ENCODE measurements around the gene KIAA1755. TPM values are rescaled to one million over a fixed set of nuclear protein-coding genes. Genes with fewer than 3 reads are reported as not detected.

KIAA1755 gene
- total RNA-seq = not detected in 2 replicates

DNA sequence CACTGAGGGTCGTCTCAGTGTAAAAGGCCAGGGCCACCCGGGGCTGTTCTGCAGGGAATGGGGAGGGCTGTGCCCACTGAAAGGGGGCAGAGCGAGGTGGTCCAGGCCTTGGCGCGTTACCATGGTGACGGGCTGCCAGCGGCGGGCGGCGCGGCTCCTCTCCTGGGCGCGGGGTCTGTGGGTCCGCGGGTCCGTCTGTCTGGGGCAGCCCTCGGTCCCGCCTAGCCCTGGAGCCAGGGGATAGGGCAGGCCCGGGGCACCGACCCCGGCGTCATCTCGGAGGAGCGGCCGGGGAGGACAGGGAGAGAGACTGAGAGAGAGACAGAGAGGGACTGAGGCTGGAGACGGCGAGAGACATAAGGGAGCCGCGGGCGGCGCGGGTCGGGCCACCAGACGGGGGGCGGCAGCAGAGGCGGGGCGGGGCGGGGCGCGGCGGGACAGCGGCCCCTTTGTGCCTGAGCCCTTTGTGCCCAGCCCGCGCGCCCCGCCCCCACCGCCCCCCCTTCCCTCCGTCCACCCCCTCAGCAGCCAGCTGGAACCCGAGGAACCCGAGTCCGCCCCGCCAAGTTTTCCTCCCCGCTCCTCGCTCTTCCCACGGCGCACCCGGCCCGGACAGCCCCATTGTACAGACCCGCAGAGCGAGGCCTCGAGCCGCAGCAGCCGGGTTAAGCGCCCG is at the start of gene KIAA1755:
KIAA1755 (minus strand) TSS at position 358 of the 676 bp plus-strand sequence; CDS start at position 123, 235 bp downstream.
- intact Hi-C loops (cut with micrococcal nuclease) = no loop called here

GRCh38 chr20:38308447-38308846 is 47.9 kb upstream of the KIAA1755 start:
- intact Hi-C loops (cut with micrococcal nuclease) = no loop called here

- intact Hi-C loops (cut with micrococcal nuclease) = no loop called here
Observed at GRCh38 chr20:38308047-38308438, 47.5 kb upstream of the KIAA1755 start.

DNA sequence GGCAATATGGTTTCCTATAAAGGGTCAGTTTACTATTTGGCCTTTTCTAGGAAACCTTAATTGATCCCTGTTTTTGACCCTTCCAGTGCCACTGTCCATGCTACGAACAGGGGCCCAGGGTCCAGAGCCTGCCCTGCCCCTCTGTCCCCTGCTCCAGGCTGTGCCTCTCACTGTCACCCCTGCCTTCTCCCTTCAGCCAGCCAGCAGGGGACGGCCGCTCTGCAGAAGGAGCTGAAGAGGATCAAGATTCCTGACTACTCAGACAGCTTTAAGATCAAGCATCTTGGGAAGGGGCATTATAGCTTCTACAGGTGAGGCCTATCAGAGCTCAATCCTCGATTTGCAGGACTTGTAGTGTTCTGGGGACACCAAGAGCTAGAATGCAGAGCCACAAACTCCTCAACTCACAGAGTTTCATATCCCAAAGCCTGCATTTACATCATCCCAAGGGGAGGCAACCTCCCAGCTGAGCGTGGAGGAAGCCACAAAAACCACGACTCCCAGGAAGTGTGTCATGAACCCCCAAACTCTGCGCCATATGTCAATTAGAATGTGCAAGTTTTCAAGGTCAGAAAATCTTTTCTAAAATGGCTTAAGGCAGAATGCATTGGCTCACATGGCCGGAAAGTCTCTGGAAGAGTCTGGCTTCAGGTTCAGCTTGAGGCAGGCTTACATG is 47.0 kb upstream of the KIAA1755 start:
- intact Hi-C loops (cut with micrococcal nuclease) = no loop called here

GRCh38 chr20:38306379-38306778 is 45.8 kb upstream of the KIAA1755 start:
- intact Hi-C loops (cut with micrococcal nuclease) = no loop called here

DNA sequence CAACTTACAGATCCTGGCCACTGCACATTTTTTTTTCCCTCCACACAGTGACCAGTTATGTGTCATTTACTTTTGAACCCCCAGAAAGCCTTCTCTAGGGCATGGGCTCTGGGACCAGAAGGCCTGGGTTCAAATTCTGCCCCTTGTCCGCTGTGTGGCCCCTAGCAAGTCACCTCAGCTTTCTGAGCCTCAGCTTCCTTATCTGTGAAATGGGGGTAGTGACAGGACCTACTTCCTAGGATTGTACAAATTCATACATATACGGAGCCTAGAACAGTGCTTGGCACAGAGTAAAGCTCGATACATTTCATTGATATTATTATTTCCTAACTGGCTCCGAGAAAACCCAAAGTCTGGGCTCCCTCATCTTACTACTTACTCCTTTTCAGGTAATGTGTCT is 45.0 kb upstream of the KIAA1755 start:
- intact Hi-C loops (cut with micrococcal nuclease) = no loop called here

DNA sequence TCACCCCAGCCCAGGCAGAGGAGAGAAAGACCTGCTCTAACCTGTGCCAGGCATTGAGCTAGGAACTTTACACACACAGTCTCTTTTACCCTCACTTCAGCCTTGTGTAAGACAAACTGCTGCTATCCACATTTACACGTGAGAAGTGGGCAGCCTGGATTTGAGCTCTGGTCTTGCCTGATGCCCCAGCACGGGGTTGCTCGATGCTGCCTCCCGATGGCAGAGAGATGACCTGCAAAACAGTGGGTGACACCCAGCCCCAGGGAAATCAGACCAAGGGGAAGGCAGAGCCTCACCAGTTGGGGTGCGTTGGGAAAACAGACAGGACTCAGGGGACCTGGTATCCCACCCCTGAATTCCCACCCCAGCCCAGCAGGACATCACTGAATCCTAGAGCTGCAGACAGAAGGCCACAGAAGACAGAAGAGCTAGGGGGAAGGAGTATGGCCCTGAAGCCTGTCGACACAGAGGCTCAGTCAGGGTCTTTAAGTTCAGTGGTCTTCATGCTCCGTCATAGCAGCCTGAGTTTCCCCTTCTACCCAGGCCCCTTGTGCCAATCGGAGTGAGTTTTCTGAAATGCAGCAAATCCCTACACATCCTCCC is 44.4 kb upstream of the KIAA1755 start:
- intact Hi-C loops (cut with micrococcal nuclease) = no loop called here

- intact Hi-C loops (cut with micrococcal nuclease) = no loop called here
Observed at GRCh38 chr20:38303908-38304379, 43.4 kb upstream of the KIAA1755 start, which contains the start of gene BPI. BPI (plus strand) TSS chr20:38304156; CDS start chr20:38304224, 68 bp downstream.

DNA sequence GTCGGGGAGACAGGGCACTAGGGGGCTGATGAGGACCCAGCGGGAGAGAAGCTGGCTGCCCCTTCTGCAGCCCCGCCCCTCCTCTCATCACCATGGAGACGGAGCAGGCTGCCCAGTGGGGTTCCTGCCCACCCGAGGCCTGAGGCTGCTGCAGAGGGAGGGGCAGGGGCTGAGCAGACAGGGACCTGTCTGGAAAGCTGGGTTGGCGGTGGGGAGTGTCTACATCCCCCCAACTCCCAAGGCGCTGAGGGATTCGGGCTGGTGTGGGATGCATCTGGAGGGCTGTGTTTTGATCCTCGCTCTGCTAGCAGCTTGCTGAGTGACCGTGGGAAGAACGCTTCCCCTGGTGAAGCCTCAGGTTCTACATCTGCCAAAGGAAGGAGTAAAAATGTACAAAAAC is 42.3 kb upstream of the KIAA1755 start:
- intact Hi-C loops (cut with micrococcal nuclease) = no loop called here

GRCh38 chr20:38301309-38301708 is 40.8 kb upstream of the KIAA1755 start:
- intact Hi-C loops (cut with micrococcal nuclease) = no loop called here

- intact Hi-C loops (cut with micrococcal nuclease) = no loop called here
Observed at GRCh38 chr20:38300438-38300837, 39.9 kb upstream of the KIAA1755 start.

DNA sequence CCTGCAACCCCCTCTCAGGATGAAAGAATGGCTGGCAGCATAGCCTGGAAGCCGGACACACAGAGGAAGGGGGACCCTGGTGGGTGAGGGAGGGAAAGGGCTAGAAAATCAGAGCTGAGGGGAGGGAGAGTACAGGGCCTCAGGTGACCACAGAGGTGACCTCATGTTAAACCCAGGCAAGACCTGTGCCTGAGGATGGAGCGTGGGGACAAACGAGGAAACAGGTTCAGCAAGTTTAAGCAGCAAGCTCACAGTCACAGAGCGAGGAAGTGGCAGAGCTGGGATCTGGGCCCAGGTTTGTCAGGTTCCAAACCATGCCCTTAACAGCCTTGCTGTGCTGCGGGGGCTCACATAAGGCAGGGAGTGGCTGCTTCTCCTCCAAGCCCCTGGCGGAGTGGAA is 39.4 kb upstream of the KIAA1755 start:
- intact Hi-C loops (cut with micrococcal nuclease) = no loop called here

- intact Hi-C loops (cut with micrococcal nuclease) = no loop called here
Observed at GRCh38 chr20:38298768-38299288, 38.3 kb upstream of the KIAA1755 start.

- intact Hi-C loops (cut with micrococcal nuclease) = no loop called here
Observed at GRCh38 chr20:38297916-38298674, 37.6 kb upstream of the KIAA1755 start.

- intact Hi-C loops (cut with micrococcal nuclease) = no loop called here
Observed at GRCh38 chr20:38296433-38296832, 35.9 kb upstream of the KIAA1755 start.

DNA sequence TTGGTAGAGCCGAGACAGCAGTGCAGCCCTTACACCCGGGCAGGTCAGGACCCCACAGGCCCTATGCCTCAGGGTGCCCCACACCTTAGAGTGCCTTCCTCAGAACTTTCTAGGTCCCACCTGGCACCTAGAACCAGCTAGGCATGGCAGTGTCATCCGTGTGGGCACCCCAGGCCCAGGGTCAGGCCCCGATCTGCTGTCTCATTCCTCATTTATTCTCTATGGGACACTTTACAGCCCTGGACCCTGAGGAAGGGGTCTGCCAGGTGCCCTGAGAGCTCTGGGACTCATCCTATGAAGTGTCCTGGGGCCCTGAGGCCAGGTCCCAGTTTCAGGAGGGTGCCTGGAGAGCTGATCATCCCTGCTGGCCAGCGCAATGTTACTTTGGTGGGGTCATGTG is 35.3 kb upstream of the KIAA1755 start:
- intact Hi-C loops (cut with micrococcal nuclease) = no loop called here

DNA sequence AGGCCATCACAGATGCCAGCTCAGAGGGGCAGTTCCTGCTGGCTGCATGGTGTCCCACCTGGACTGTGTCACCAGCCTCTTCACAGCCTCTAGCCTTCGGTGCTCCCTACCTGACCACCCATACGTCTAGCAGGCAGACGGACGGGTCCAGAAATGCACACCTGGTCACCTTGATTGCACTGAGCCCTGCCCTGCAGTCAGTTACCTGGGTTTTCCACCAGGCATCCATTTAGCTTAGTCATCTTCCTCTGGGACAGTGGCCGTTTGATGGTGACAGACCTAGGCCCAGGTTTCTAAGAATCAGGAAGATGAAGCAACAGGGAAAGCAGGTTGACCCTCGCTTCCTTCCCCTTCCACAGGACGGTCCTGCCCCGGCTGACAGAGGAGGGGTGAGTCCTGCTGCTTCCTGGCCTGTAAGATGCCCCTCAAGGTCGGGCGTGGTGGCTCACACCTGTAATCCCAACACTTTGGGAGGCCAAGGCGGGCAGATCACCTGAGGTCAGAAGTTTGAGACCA is 33.6 kb upstream of the KIAA1755 start:
- intact Hi-C loops (cut with micrococcal nuclease) = no loop called here

DNA sequence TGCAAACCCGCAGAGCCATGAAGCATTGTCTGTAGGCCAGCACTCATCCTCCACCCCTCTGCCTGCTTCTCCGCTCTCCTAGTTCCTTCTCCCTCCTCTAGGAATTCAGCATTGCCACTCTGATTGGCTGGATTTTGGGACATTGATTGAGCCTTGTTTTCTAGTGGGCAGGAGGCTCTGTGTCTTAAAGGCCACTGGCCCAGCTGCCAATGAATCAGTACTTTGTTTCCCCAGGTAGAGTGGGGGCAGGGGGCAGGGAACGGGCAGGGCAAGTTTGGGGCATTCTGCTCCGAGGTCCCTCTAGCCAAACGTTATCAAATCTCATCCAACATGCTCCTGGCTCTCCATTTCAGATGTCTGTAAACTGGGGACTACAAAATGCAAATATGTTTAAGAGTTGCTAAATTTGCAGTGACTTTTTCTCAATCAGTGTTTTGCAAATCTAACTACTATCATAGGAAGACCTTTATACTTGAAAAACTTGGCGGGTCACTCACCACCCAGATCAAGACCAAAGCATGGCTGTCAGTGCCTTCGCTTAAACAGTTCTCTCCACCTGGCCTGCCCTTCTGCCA is 33.0 kb upstream of the KIAA1755 start:
- intact Hi-C loops (cut with micrococcal nuclease) = no loop called here

- intact Hi-C loops (cut with micrococcal nuclease) = no loop called here
Observed at GRCh38 chr20:38291966-38292365, 31.4 kb upstream of the KIAA1755 start.

DNA sequence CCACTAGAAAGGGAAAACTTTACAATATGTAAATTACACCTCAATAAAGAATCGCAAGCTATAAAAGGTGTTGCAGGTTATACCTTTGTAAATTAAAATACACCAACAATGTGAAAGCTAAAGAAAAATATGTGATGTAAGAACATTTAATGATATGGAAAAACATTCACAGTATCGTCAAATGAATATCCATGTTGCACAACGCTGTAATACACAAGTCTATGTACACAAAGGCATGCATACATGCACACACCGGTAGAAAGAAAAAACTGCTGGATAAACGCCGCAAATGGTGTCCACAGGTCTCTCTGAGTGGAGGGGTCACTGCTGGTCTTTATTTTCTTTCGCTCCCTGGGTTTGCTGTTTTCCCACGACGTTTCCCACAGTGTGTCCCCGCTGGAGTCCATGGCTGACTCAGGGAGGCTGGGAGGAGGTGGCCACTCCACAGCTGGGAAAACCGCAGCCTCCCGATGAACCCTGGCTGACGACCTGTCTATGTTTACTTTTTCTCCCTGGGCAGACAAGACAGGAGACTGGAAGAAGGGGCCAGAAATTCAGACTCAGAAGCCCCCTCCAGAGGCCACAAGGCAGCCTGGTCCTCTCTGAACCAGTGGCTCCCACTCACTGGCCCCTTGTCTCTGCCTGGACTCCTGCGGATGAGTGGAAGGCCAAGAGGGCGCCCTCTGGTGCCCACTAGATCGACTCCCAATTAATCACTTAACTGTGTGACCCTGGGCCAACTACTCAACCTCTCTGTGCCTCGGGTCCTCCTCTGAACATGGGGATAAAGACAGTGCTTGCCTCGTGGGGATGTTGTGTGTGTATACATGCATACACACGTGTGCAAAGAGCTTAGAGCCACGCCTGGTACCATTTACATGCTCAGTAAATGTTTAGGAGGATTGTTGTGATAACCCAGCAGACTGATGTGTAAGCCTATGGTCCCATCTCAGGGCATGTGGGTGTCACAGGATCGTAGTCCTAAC is 30.6 kb upstream of the KIAA1755 start:
- intact Hi-C loops (cut with micrococcal nuclease) = no loop called here
